ENCODE results near the gene GALNT12. TPM values are rescaled to one million over a fixed set of nuclear protein-coding genes. Genes with fewer than 3 reads are reported as not detected.

GALNT12 gene
- total RNA-seq, 1 experiment from 2014 or later, result 31.2 TPM

- Histone ChIP-seq H3K27ac (ENCODE audit: low read depth, low read length) (peak overlapping the region; percentile 66), H4K20me1 (ENCODE audit: insufficient read depth) (no peaks in the 10 kb centered on the region), H3K4me3 (replicated peaks in 1 of 2; ENCODE audit: low read depth in 1 of 2, low read length in 2 of 2) (peak overlapping the region; percentile 68 to 79), H3K4me2 (ENCODE audit: low read length) (peak overlapping the region; percentile 97), H3K36me3 (ENCODE audit: control insufficient read depth in 1 of 2, insufficient read depth in 2 of 2, low read length in 2 of 2) (no peaks in the 10 kb centered on the region), H3K79me2 (ENCODE audit: insufficient read depth, low read length) (peaks cover 11% of the 10 kb centered on the region; the same call in 1 of the 2 replicates), H3K9me2 (ENCODE audit: insufficient read depth) (no peaks in the 10 kb centered on the region), H3K4me1 (ENCODE audit: control insufficient read depth in 1 of 2, insufficient read depth in 2 of 2, low read length in 2 of 2) (peaks cover 31 to 51% of the 10 kb centered on the region in 2 experiments), H3K9ac (ENCODE audit: low read length) (peak overlapping the region; percentile 80), H3K27me3 (ENCODE audit: insufficient read depth, low read length) (no peaks in the 10 kb centered on the region), H3K9me3 (ENCODE audit: control insufficient read depth in 1 of 2, insufficient read depth in 1 of 2, low read depth in 1 of 2, low read length in 2 of 2) (no peaks in the 10 kb centered on the region), H2AFZ (ENCODE audit: low read depth, low read length, poor library complexity, severe bottlenecking) (no peak overlapping the region)
- BruUV-seq (replicated peaks), result no TSS peak
- DNase-seq (ENCODE audit: low read depth, low spot score), result no peak
- POLR2A ChIA-PET, result no interaction called here
- ATAC-seq, result peak; percentile 12
- TF ChIP-seq ZFX (IDR thresholded peaks at IDR 0.05) (0 out of 2 replicates have a peak, but pooled peaks have one; percentile 12), SRF (IDR thresholded peaks at IDR 0.05; ENCODE audit: low read depth) (no peak), TCF7L2 (IDR thresholded peaks at IDR 0.05; ENCODE audit: borderline replicate concordance, extremely low read depth, insufficient read depth, insufficient read length) (no peak), ATF3 (IDR thresholded peaks at IDR 0.05) (no peak)
- intact Hi-C loops (cut with micrococcal nuclease), result no loop called here
- RAD21 ChIA-PET (ENCODE audit: low non-redundant PET in 1 of 2, low total read pairs in 2 of 2, uncharacterized antibody in 2 of 2, unreplicated experiment in 2 of 2), result interaction anchor here in 1 of 2 experiments (1.0 kb wide), 1 partner anchor 43 kb away, joined by 3 read pairs; no protein-coding TSS in a partner anchor
- CTCF ChIA-PET, result interaction anchor here (0.7 to 1.0 kb wide), 2 partner anchors 15 to 33 kb away, joined by 3 read pairs; no protein-coding TSS in a partner anchor
These were observed 1.4 kb downstream of the GALNT12 start for GRCh38 chr9:98808875-98809274.

- peak overlapping the region; percentile 66 for H3K27ac ChIP-seq (ENCODE audit: low read depth, low read length)
- ATAC-seq (no peak), DNase-seq (ENCODE audit: low read depth, low spot score) (no peak)
- H4K20me1 ChIP-seq (ENCODE audit: insufficient read depth), result no peaks in the 10 kb centered on the region
- peak overlapping the region; percentile 80 for H3K9ac ChIP-seq (ENCODE audit: low read length)
- no peak overlapping the region for H2AFZ ChIP-seq (ENCODE audit: low read depth, low read length, poor library complexity, severe bottlenecking)
- peak overlapping the region; percentile 97 for H3K4me2 ChIP-seq (ENCODE audit: low read length)
- CTCF ChIA-PET, result interaction anchor here (1.0 kb wide), 2 partner anchors 33 to 39 kb away, joined by 3 read pairs; no protein-coding TSS in a partner anchor
- RAD21 ChIA-PET (ENCODE audit: low non-redundant PET in 1 of 2, low total read pairs in 2 of 2, uncharacterized antibody in 2 of 2, unreplicated experiment in 2 of 2), result interaction anchor here in 1 of 2 experiments (1.0 kb wide), 1 partner anchor 43 kb away, joined by 3 read pairs; no protein-coding TSS in a partner anchor
- no peaks in the 10 kb centered on the region for H3K27me3 ChIP-seq (ENCODE audit: insufficient read depth, low read length)
- peak overlapping the region; percentile 68 to 79 for H3K4me3 ChIP-seq (replicated peaks in 1 of 2; ENCODE audit: low read depth in 1 of 2, low read length in 2 of 2)
- intact Hi-C loops (cut with micrococcal nuclease), result no loop called here
- peaks cover 31 to 51% of the 10 kb centered on the region in 2 experiments for H3K4me1 ChIP-seq (ENCODE audit: control insufficient read depth in 1 of 2, insufficient read depth in 2 of 2, low read length in 2 of 2)
- peaks cover 11% of the 10 kb centered on the region; the same call in 1 of the 2 replicates for H3K79me2 ChIP-seq (ENCODE audit: insufficient read depth, low read length)
- H3K9me2 ChIP-seq (ENCODE audit: insufficient read depth), result no peaks in the 10 kb centered on the region
- H3K36me3 ChIP-seq (ENCODE audit: control insufficient read depth in 1 of 2, insufficient read depth in 2 of 2, low read length in 2 of 2), result no peaks in the 10 kb centered on the region
- POLR2A ChIA-PET, result no interaction called here
- BruUV-seq (replicated peaks), result TSS peak; percentile 35
- TF ChIP-seq FOSL1 (IDR thresholded peaks at IDR 0.05; ENCODE audit: low read depth), result no peak
- H3K9me3 ChIP-seq (ENCODE audit: control insufficient read depth in 1 of 2, insufficient read depth in 1 of 2, low read depth in 1 of 2, low read length in 2 of 2), result no peaks in the 10 kb centered on the region
These were observed 2.0 kb downstream of the GALNT12 start for GRCh38 chr9:98809311-98810101.
